GM23338 (cell line): ENCODE data around the gene MYL6. TPM values are rescaled to one million over a fixed set of nuclear protein-coding genes. Genes with fewer than 3 reads are reported as not detected.

Experiments
- ATAC-seq: fragments of 200-7000 bp; cut with Tn5 transposase; 3 replicates; pipeline ENCODE4 v1.9.1; 2020
- DNase-seq: peaks from one replicate; pipeline ENCODE4 v3.0.0-alpha.2; 2015; ENCODE audit warnings: low spot score
- H2AFZ ChIP-seq: fragments of 200-600 bp; sonication (generic); 2 replicates; pipeline ENCODE4 v1.8.0; 2016; ENCODE audit warnings: antibody characterized with exemption, mild to moderate bottlenecking, moderate library complexity
- H3F3A ChIP-seq: fragments of 200-600 bp; sonication (generic); replicated peaks from 2 replicates; pipeline ENCODE4 v1.8.0; 2017; ENCODE audit warnings: antibody characterized with exemption, mixed run types, low read depth
- H3K27ac ChIP-seq: fragments of 200-600 bp; sonication (generic); 2 replicates; pipeline ENCODE4 v1.6.1; 2016; ENCODE audit warnings: low read depth
- H3K27me3 ChIP-seq: fragments of 200-600 bp; sonication (generic); 2 replicates; pipeline ENCODE4 v1.8.0; 2016; ENCODE audit warnings: mild to moderate bottlenecking, mixed run types, moderate library complexity; ENCODE audit not compliant: insufficient read depth
- H3K36me3 ChIP-seq: fragments of 200-600 bp; sonication (generic); 2 replicates; pipeline ENCODE4 v1.8.0; 2016; ENCODE audit warnings: mild to moderate bottlenecking; ENCODE audit not compliant: insufficient read depth
- H3K4me1 ChIP-seq: fragments of 200-600 bp; sonication (generic); 2 replicates; pipeline ENCODE4 v1.8.0; 2016; ENCODE audit warnings: mild to moderate bottlenecking, moderate library complexity; ENCODE audit not compliant: insufficient read depth
- H3K4me2 ChIP-seq: fragments of 200-600 bp; sonication (generic); 2 replicates; pipeline ENCODE4 v1.7.1; 2017; ENCODE audit warnings: mixed run types
- H3K4me3 ChIP-seq: fragments of 200-600 bp; sonication (generic); 2 replicates; pipeline ENCODE4 v1.6.1; 2016; ENCODE audit warnings: mixed run types
- H3K79me2 ChIP-seq: fragments of 200-600 bp; sonication (generic); replicated peaks from 2 replicates; pipeline ENCODE4 v1.8.0; 2017; ENCODE audit warnings: mild to moderate bottlenecking; ENCODE audit not compliant: insufficient read depth
- H3K9me2 ChIP-seq: fragments of 200-600 bp; sonication (generic); 2 replicates; pipeline ENCODE4 v1.8.0; 2017; ENCODE audit not compliant: insufficient read depth
- H4K20me1 ChIP-seq: fragments of 200-600 bp; sonication (generic); replicated peaks from 2 replicates; pipeline ENCODE4 v1.8.0; 2017; ENCODE audit warnings: mild to moderate bottlenecking; ENCODE audit not compliant: insufficient read depth
- H3K27ac Mint-ChIP-seq: 2 replicates; pipeline ENCODE4 v1.8.0; 2020; ENCODE audit warnings: inconsistent platforms, mild to moderate bottlenecking, moderate library complexity, mixed read lengths
- H3K27me3 Mint-ChIP-seq: 3 replicates; pipeline ENCODE4 v1.8.0; 2022; ENCODE audit warnings: low read depth, mild to moderate bottlenecking, moderate library complexity, mixed read lengths, inconsistent platforms; ENCODE audit not compliant: insufficient read depth, poor library complexity
- H3K36me3 Mint-ChIP-seq: 3 replicates; pipeline ENCODE4 v1.8.0; 2021; ENCODE audit warnings: low read depth, mild to moderate bottlenecking, inconsistent platforms, moderate library complexity, mixed read lengths
- H3K4me1 Mint-ChIP-seq: 3 replicates; pipeline ENCODE4 v1.8.0; 2020; ENCODE audit warnings: mild to moderate bottlenecking, inconsistent platforms, mixed read lengths
- H3K4me3 Mint-ChIP-seq: 3 replicates; pipeline ENCODE4 v1.8.0; 2021; ENCODE audit warnings: moderate library complexity, mild to moderate bottlenecking, inconsistent platforms, mixed read lengths
- H3K9me3 Mint-ChIP-seq: 3 replicates; pipeline ENCODE4 v1.8.0; 2020; ENCODE audit warnings: moderate library complexity, mild to moderate bottlenecking, inconsistent platforms, mixed read lengths
- CREB1 ChIP-seq: fragments of 250-450 bp; sonication (Bioruptor Pico); IDR thresholded peaks from 2 replicates; pipeline ENCODE4 v1.5.0; 2020; ENCODE audit warnings: low read depth, mild to moderate bottlenecking, moderate library complexity
- CTCF ChIP-seq, 2 experiments: fragments of 200-600 bp in 1 of 2; sonication (generic) in 1 of 2; conservative IDR thresholded peaks; 2 replicates each; pipeline versions ENCODE4 v1.5.1 to v1.6.1; 2016 to 2017; ENCODE audit warnings: antibody characterized with exemption in 2 of 2, low read depth in 2 of 2, mild to moderate bottlenecking in 2 of 2, moderate library complexity in 1 of 2
- ETS1 ChIP-seq: IDR thresholded peaks from 2 replicates; pipeline ENCODE4 v1.6.1; 2016; ENCODE audit warnings: antibody characterized with exemption
- EZH2 ChIP-seq: fragments of 200-600 bp; sonication (generic); IDR thresholded peaks from one replicate; pipeline ENCODE4 v1.8.0; 2017; ENCODE audit warnings: antibody characterized with exemption, mild to moderate bottlenecking, low read depth; ENCODE audit not compliant: unreplicated experiment
- EZH2phosphoT487 ChIP-seq: fragments of 200-600 bp; sonication (generic); IDR thresholded peaks from one replicate; pipeline ENCODE4 v1.8.1; 2018; ENCODE audit warnings: antibody characterized with exemption; ENCODE audit not compliant: unreplicated experiment
- JUNB ChIP-seq: IDR thresholded peaks from one replicate; pipeline ENCODE4 v1.6.1; 2016; ENCODE audit warnings: antibody characterized with exemption; ENCODE audit not compliant: unreplicated experiment
- NANOG ChIP-seq: IDR thresholded peaks from 2 replicates; pipeline ENCODE4 v1.6.1; 2016; ENCODE audit warnings: antibody characterized with exemption, borderline replicate concordance
- POLR2AphosphoS5 ChIP-seq: IDR thresholded peaks from 2 replicates; pipeline ENCODE4 v1.6.1; 2016; ENCODE audit warnings: antibody characterized with exemption, low read depth
- REST ChIP-seq: IDR thresholded peaks from one replicate; pipeline ENCODE4 v1.6.1; 2018; ENCODE audit warnings: antibody characterized with exemption; ENCODE audit not compliant: unreplicated experiment
- STAT1 ChIP-seq: IDR thresholded peaks from one replicate; pipeline ENCODE4 v1.6.1; 2016; ENCODE audit warnings: antibody characterized with exemption; ENCODE audit not compliant: unreplicated experiment
- ZNF114 ChIP-seq: fragments of 250-450 bp; sonication (Bioruptor Pico); IDR thresholded peaks from 2 replicates; pipeline ENCODE4 v1.5.0; 2020; ENCODE audit warnings: mild to moderate bottlenecking, moderate library complexity
- ZNF331 ChIP-seq: fragments of 250-450 bp; sonication (Bioruptor Pico); IDR thresholded peaks from 2 replicates; pipeline ENCODE4 v1.5.0; 2020; ENCODE audit warnings: low read depth, mild to moderate bottlenecking, moderate library complexity
- ZNF462 ChIP-seq: fragments of 250-450 bp; sonication (Bioruptor Pico); IDR thresholded peaks from 2 replicates; pipeline ENCODE4 v1.5.0; 2020; ENCODE audit warnings: mild to moderate bottlenecking, moderate library complexity
- polyA plus RNA-seq: library from polyadenylated mRNA; unstranded; fragments of >200 nt; fragmentation: Nextera tagmentation; extraction: Ambion mirVana; gene quantifications from 2 replicates; pipeline ENCODE4 v1.2.1, GENCODE V29; 2016
- total RNA-seq: library from RNA; depleted of rRNA; stranded (reverse); fragments of >200 nt; shearing (Covaris generic); gene quantifications from 2 replicates; pipeline ENCODE4 v1.2.3, GENCODE V29; 2014

Gene MYL6
- total and polyA plus RNA-seq, 2 experiments from 2014 or later = 1,092 to 1,545 TPM

GRCh38 chr12:56134897-56135296 lies 23.3 kb upstream of the MYL6 start:
- H3K9me2 ChIP-seq = no peaks in the 10 kb centered on the region

More at GRCh38 chr12:56134897-56135296, 23.3 kb upstream of the MYL6 start:
- Histone ChIP-seq H3K79me2 (peaks cover 13% of the 10 kb centered on the region), H4K20me1 (peaks cover 13% of the 10 kb centered on the region; the same call in 1 of the 2 replicates), H3K4me3 (no peak overlapping the region), H3F3A (no peaks in the 10 kb centered on the region; the same call in 1 of the 2 replicates), H2AFZ (no peak overlapping the region), H3K4me1 (peaks cover 1% of the 10 kb centered on the region; the same call in 1 of the 2 replicates), H3K27ac (no peak overlapping the region), H3K36me3 (peaks cover 58% of the 10 kb centered on the region), H3K4me2 (no peak overlapping the region), H3K27me3 (no peaks in the 10 kb centered on the region)
- TF ChIP-seq NANOG (no peak), ZNF462 (CRISPR knock-in tag) (no peak), STAT1 (no peak), EZH2 (no peak), REST (no peak), JUNB (no peak), ETS1 (no peak), ZNF114 (CRISPR knock-in tag) (no peak), POLR2AphosphoS5 (no peak), CTCF (conservative IDR thresholded peaks at IDR 0.05; ENCODE audit: low read depth in 2 of 2) (no peak), EZH2phosphoT487 (no peak), CREB1 (CRISPR knock-in tag) (no peak), ZNF331 (no peak)
- peaks cover under 1% of the 10 kb centered on the region for H3K27me3 Mint-ChIP-seq
- no peaks in the 10 kb centered on the region for H3K9me3 Mint-ChIP-seq
- ATAC-seq (no peak), DNase-seq (no peak)
- no peak overlapping the region for H3K4me3 Mint-ChIP-seq
- no peak overlapping the region for H3K27ac Mint-ChIP-seq
- peaks cover 5% of the 10 kb centered on the region; the same call in 2 of the 3 replicates for H3K4me1 Mint-ChIP-seq
- H3K36me3 Mint-ChIP-seq = peaks cover 92% of the 10 kb centered on the region
